Stimulated activated CD4-positive, alpha-beta T cell treated with anti-CD3 and anti-CD28 coated beads, Interleukin-12 subunit alpha, Interleukin-12 subunit beta, amount 100 ng/mL, for 24 hours (primary cell): Measurements from ENCODE around the gene ALDH3B1.

Experiments used
- DNase-seq, 2 experiments: peaks; one replicate each; pipeline ENCODE4 v3.0.0-alpha.2; 2020; ENCODE audit warnings: low read depth in 2 of 2

The ALDH3B1 gene

GRCh38 chr11:68031144-68031464, 21.0 kb downstream of the ALDH3B1 start:
- no peak for DNase-seq

DNA sequence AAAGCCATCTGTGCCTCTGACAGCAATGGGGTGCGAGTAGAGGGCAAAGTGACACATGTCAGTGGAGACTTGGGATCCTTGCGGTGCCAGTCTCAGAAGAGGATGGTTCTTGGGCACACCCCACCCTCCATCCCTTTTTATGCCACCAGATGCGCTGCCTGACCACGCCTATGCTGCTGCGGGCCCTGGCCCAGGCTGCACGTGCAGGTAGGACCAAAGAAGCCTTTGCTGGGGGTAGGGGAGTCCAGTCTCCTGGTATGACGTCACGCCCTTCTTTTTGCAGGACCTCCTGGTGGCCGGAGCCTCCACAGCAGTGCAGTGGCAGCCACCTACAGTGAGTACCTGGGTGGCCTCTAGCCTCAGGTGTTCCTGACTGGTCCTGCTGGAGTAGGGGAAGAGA, 21.9 kb downstream of the ALDH3B1 start:
- DNase-seq = no peak

GRCh38 chr11:68032997-68033707, 23.0 kb downstream of the ALDH3B1 start:
- DNase-seq = no peak

GRCh38 chr11:68033708-68034045, 23.6 kb downstream of the ALDH3B1 start:
- DNase-seq = no peak

- DNase-seq = no peak
Measured at GRCh38 chr11:68035266-68035876, 25.2 kb downstream of the ALDH3B1 start.

DNA sequence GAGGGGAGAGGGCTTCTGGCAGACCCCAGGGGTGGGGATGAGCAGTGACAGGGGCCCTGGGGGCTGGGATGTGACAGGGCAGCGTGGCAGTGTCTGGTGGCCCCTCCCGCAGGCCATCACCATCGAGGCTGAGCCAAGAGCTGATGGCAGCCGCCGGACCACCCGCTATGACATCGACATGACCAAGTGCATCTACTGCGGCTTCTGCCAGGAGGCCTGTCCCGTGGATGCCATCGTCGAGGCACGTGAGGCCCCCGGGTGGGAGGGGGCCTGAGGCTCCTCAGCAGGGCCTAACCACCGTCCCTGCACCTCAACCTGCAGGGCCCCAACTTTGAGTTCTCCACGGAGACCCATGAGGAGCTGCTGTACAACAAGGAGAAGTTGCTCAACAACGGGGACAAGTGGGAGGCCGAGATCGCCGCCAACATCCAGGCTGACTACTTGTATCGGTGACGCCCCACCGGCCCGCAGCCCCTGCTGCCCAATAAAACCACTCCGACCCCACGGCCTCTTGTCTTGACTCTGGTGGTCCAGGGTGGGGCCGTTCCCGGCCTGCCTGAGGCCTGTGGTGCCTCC, 26.1 kb downstream of the ALDH3B1 start:
- no peak for DNase-seq

DNA sequence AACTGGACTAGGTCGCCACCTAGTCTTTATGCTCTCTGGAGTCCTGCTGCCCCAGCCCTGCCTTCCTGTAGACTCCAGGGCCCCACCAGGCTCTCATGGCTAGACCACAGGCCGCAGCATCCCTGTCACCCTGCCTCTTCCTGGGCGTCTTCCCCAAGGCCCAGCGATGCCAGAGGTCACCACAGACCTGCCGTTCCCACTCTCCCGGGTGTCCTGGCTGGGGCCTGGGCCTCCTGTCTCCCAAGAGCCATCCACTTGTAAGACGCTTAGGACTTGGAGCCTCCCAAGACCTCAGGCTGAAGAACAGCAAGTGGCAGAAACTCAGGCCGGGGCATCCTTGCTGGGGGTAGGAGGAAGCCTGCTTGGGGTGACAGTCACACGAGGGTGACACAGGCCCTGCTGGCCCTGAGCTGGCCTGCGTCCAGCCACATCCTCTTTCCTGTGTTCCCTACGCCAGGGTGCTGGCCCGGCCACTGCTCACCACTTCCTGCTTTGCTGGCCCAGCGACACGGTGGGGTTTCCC, 26.7 kb downstream of the ALDH3B1 start:
- no peak for DNase-seq

GRCh38 chr11:68037411-68038225, 27.5 kb downstream of the ALDH3B1 start:
- DNase-seq = no peak

GRCh38 chr11:68038226-68038717, 28.1 kb downstream of the ALDH3B1 start:
- no peak for DNase-seq

- DNase-seq = peak in 1 of 2 experiments; percentile 69
Measured at GRCh38 chr11:68038718-68039525, 28.8 kb downstream of the ALDH3B1 start, which contains the start of gene TCIRG1. TCIRG1 (plus strand) TSS chr11:68039025; CDS start chr11:68041272, 2,247 bp downstream.

GRCh38 chr11:68039526-68040086, 29.5 kb downstream of the ALDH3B1 start:
- DNase-seq = no peak

DNA sequence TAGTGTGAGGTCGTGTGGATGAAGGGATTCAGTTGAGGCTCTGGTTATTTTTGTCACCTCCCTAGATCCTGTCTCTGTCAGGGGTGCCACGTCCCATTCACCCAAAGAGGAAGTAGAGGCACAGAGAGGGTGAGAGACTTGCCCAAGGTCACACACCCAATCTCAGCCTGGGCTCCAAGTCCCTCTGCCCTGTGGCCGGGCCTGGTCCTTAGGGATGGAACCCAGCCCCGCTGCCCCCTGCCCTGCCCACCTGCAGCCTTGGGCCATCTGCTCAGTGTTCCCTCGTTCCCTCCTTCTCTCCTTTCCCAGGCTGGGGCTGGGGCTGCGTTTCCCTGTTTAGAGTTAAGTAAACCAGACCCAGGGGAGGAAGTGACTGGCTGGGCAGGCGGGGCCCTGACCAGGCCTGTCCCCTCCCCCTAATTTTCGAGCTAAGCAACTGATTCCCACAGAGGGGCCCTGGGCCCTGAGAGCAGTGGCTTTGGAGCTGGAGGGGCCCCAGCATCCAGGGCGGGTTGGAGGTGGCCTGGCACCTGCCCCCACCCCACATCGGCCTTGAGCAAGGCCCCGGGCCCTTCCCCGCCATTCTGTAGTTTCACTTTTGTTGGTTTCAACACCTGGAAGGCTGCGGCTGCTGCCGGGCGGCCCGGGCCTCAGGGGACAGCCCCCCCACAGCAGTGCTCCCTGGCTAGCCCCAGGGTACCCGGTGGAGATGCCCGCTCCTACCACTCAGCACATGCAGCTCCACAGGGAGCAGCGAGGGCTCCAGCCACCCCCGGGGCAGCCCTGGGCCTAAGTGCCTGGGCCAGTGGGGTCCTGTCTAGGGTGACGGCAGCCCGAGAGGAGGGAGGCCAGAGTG, 30.2 kb downstream of the ALDH3B1 start:
- peak in 1 of 2 experiments; percentile 41 for DNase-seq

DNA sequence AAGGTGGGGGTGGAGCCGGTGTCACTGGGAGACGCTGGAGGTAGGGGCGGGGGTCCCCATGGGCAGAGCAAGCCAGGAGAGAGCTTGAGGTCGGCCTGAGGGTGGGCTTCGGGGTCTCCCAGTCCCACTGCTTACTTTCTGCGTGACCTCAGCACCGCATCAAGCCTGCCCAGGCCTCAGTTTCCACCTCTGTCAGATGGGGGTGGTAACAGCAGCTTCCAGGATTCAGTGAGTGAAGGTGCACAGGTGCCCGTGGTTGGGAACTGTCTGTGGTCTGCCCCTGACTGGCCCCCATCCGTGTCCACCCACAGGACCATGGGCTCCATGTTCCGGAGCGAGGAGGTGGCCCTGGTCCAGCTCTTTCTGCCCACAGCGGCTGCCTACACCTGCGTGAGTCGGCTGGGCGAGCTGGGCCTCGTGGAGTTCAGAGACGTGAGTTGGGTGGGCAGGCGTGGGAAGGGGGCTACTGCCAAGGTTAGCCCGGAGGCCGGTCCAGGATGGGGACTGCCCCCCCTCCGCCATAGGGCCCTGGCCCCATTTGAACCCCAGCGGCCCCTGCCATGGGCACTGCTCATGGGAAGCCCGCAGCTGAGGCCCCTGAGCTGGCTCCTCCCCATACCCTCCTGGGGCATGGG, 30.9 kb downstream of the ALDH3B1 start:
- DNase-seq = no peak

DNA sequence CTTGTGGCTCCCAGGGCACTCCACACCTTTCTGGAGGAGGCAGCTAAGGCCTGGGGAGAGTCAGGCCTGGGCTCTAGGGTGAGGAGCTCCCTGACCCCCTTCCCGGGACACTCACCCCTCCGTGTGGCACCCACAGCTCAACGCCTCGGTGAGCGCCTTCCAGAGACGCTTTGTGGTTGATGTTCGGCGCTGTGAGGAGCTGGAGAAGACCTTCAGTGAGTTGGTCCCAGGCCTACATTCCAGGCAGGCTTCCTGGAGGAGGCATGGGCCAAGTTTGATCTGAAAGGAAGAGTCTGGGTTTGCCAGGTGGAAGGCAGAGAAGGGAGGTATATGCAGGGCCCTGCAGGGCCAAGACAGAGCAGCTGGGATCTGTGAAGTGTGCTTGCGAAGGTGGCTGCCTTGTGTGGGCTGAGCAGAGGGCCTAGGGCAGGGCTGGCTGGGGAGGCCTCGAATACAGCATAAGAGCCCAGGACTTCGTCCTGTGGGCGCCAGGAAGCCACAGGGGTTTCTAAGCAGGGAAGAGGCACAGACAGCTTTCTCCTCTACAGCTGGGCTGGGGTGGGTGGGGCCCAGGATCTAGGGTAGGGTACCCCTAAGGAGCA, 31.6 kb downstream of the ALDH3B1 start:
- no peak for DNase-seq

DNA sequence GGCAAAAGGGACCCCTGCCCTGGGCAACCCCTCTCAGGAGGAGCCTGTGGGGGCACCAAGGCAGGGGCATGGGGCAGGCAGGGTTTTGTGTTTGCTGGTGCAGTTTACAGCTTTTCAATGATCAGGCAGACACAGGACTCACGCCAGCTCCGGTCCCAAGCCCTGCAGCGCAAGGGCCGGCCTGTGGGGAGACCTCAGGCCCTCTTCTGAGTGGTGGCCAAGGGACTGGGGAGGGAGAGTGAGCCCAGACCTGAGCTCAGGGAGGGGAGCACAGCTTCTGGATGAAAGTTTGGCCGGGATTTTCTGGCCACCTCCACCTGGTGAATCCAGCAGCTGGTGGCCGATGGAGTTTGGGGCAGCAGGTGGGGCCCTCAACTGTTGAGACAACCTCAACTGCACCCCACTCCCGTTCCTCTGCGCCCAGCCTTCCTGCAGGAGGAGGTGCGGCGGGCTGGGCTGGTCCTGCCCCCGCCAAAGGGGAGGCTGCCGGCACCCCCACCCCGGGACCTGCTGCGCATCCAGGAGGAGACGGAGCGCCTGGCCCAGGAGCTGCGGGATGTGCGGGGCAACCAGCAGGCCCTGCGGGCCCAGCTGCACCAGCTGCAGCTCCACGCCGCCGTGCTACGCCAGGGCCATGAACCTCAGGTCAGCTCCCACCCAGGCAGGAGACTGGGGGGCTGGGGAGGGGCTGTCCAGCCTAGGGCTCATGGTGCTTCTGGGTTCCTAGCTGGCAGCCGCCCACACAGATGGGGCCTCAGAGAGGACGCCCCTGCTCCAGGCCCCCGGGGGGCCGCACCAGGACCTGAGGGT, 32.3 kb downstream of the ALDH3B1 start:
- no peak for DNase-seq

GRCh38 chr11:68043029-68043348, 32.9 kb downstream of the ALDH3B1 start:
- no peak for DNase-seq

- no peak for DNase-seq
Measured at GRCh38 chr11:68043349-68044144, 33.4 kb downstream of the ALDH3B1 start.
